Left forelimb (tissue), 1 donor: ENCODE measurements around the gene GOLGA6A.
"Not testable (repeated sequence)": the region's sequence is repeated elsewhere in the genome, so short reads cannot be mapped to it uniquely, and the experiment has no call there.

ENCODE experiments used
- DNase-seq: peaks from one replicate; pipeline ENCODE4 v3.0.0-alpha.2; 2018; ENCODE audit warnings: low spot score

Gene GOLGA6A, protein sequence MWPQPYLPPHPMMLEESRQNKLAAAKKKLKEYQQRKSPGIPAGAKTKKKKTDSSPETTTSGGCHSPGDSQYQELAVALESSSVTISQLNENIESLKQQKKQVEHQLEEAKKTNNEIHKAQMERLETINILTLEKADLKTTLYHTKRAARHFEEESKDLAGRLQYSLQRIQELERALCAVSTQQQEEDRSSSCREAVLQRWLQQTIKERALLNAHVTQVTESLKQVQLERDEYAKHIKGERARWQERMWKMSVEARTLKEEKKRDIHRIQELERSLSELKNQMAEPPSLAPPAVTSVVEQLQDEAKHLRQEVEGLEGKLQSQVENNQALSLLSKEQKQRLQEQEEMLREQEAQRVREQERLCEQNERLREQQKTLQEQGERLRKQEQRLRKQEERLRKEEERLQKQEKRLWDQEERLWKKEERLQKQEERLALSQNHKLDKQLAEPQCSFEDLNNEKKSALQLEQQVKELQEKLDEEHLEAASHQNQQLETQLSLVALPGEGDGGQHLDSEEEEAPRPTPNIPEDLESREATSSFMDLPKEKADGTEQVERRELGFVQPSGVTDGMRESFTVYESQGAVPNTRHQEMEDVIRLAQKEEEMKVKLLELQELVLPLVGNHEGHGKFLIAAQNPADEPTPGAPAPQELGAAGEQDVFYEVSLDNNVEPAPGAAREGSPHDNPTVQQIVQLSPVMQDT

GRCh38 chr15:74082450-74082849 lies at the start of gene GOLGA6A:
TSS of gene GOLGA6A (minus strand) at chr15:74082550. CDS start at chr15:74082509, 41 bp downstream.
- DNase-seq = not testable (repeated sequence)

- DNase-seq = no peak
These were observed 49.5 kb upstream of the GOLGA6A start for GRCh38 chr15:74131628-74132413.

- no peak for DNase-seq
These were observed 48.7 kb upstream of the GOLGA6A start for GRCh38 chr15:74130849-74131627.

DNA sequence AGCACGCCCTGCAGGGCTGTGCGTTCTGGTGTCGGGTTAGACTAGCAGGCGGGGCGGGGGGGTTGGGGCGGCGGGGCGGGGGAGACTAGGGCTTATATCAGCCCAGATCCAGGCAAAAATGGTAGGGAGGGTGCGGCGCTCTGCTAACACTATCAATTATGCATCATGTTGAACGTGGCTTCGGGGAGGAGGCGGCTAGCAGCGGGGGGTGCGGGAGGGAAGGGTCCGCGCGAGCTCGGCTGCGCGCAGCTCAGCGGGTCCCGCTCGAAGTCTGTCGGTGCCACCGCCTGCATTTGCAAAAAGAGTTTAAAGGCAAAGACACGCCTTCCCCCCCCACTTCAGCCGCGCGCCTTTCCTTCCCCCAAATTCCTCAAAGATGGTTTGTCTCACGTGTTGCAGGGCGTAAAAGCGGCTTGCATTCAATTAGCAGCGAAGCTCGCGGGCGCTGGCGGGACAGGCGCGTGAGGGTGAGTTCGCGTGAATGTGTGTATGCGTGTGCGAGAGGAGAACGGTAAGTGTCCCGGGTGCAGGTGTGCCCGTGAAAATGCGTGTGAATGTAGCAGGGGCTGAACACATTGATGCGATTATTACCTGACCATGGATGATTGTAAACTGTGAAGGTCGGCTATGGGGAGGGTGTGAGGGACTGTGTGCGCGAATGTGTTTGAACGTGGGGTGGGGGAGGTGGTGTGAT lies 48.0 kb upstream of the GOLGA6A start, which contains the start of gene ISLR2:
Gene ISLR2, plus strand, starts transcription at position 432 of the 694 bp plus-strand sequence. CDS start 2,169 bp downstream, outside the sequence.
- no peak for DNase-seq

- DNase-seq = no peak
These were observed 47.3 kb upstream of the GOLGA6A start for GRCh38 chr15:74129586-74130154.

GRCh38 chr15:74128785-74129585 lies 46.6 kb upstream of the GOLGA6A start:
- DNase-seq = no peak

DNA sequence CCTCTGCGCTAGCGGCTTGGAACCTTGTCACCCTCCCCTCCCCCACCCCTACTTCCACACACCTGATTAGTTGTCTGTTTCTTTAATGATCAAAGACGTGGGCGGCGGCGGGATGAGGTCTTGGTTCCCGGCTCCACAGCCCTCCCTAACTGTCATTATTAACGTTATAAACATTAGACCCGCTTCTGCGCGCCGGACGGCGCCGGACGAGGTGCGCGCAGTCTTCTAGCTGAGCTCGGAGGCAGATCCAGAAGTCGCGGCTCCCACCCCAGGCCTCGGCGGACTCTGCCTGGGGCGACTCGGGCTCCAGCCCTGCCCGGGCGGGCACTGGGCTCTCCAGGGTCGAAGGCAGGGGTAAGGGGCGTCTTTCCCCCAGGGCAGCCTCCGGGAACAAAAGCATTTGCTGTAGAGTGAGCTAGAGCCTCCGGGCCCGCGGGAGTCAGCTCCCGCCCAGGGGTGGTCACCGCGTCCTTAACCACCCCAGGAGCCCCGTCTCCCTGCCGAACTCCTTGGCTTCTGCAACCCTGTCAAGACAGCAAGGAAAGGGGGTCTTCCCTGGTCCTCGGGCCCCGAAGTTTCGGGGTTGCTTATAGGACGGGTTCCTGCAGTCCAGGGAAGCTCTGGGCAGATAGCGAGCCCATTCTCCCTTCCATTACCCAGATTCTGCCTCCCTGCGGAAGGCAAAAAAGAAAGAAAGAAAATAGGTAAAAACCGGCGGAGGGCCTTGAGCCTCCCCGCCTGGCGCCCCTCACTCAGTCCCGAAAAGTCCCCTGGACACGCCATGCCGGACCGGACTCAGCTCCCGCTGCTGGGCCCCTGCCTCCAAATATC lies 45.8 kb upstream of the GOLGA6A start:
- no peak for DNase-seq

DNA sequence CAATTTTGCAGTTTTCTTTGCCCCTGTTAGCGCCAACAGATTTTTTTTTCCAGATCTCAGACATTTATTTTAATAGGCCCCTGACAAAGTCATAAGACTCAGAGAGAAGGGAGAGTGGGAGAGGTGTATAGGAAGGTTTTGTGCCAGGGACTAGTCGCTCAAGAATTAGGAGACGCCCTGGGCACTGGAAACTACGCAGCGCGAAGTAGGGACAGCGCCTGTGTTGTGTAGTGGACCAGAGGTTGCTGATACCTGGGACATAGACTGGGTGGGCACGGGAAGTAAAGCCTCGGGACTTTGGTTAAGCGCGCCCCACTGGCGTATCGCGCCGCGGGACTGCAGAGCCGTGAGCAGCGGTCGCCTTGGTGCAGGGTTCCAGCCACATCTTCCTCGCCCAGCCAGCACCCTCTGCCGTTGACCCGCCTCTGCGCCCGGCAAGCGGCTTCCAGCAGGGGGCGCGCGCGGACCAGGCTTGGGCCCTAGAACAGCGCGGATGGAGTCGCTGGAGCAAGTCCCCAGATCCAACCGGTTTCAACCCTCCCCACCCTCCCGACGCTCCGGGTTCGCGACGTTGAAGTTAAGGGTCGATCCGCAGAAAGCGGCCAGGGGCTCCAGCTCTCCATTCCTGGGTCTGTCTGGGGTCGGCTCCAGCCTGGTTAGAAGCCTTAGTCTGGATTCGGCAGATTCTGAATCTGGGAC lies 45.1 kb upstream of the GOLGA6A start:
- peak; percentile 95 for DNase-seq

DNA sequence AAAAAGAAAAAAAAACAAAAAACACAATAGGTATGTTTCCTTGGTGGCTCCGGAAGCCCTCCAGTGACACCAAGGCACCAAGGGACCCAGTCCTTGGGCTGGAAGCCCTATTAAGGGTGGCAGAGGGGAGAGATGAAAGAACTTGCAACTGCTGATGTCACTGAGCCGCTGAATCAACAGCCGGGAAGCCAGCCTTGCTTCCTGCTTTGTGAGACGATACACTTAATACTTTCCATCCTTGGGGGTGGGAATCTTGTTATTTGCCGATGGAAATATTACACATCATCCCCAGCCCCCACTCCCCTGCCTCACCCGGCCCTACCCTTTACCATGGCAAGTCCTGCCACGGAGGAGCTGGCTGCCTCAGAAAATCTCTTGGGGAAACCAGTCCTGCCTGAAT lies 42.4 kb upstream of the GOLGA6A start:
- DNase-seq = no peak

DNA sequence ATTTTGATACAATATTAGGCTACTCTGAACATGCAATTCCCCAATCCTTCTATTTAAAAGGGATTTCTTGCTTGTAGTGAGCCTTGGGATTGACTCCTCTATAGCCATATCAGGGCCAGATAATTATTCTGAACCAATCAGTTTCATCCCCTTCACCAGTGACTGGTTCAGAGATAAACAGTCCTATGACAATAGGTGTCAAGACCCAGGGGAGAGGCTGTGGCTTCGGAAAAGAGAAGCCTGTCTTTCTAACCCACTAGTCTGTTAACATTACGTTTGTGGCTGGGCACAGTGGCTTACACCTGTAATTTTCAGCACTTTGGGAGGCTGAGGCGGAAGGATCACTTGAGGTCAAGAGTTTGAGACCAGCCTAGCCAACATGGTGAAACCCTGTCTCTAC lies 41.8 kb upstream of the GOLGA6A start:
- DNase-seq = no peak

DNA sequence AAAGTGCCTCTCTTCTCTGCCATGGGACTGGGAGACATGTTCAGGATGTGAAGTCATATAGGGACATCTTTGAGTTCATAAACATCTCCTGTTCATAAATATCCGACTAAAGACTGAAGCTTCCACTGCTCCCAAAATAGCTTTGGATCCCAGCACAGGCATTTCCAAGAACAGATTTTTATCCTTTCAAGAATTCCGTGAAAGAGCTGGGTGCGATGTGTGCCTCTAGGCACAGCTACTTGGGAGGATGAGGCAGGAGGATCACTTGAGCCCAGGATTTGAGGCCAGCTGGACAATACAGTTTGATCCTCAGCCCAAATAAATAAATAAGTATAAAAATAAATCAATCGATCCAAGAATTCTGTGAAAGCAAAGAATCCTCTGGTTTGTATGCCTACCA lies 41.3 kb upstream of the GOLGA6A start:
- no peak for DNase-seq

- DNase-seq = no peak
These were observed 40.7 kb upstream of the GOLGA6A start for GRCh38 chr15:74123131-74123429.

GRCh38 chr15:74122403-74123130 lies 40.2 kb upstream of the GOLGA6A start:
- no peak for DNase-seq

- DNase-seq = no peak
These were observed 39.5 kb upstream of the GOLGA6A start for GRCh38 chr15:74121858-74122257.

GRCh38 chr15:74121039-74121438 lies 38.7 kb upstream of the GOLGA6A start:
- no peak for DNase-seq

DNA sequence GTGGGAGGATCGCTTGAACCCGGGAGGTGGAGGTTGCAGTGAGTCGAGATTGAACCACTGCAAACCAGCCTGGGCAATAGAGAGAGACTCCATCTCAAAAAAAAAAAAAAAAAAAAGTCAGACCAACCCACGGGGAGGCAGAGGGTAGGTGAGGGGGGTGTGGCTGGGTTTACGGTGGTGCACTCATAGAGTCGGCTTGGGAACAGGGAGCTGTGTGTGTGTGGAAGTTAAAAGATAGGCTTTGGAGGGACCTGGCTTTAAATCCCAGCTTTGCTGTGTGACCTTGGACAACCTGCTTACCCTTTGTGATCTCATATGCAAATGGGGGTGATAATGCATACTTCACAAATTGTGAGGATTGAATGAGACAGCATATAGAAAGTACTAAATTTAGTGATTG lies 38.1 kb upstream of the GOLGA6A start:
- no peak for DNase-seq

- no peak for DNase-seq
These were observed 27.4 kb upstream of the GOLGA6A start for GRCh38 chr15:74109713-74110112.

DNA sequence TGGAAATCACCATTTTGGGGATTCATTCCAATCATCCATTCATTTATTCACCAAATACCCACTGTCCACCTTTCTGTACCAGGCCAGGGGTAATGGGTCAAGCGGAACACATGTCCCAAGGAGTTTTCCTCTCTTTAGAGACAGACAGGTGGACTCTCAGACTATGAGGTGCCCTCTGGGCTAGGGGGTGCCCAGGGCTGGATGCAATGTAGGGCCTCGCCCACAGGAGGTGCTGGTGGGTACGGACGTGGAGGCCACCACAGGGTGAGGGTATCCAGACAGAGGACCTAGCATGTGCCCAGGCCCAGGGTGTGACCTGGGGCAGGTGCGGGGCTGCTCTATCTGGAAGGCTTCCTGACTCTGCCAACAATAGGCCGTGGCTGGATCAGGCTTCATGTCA lies 26.3 kb upstream of the GOLGA6A start:
- not testable (repeated sequence) for DNase-seq
